Activated T-helper 9 cell treated with anti-CD3 and anti-CD28 coated beads, Interleukin-2, amount 50 U/mL, for 16 hours (primary cell): Measurements from ENCODE around the gene SHB.
A peak's percentile ranks its signal among the peaks of the same experiment; 100 is the strongest.

ENCODE experiments used
- DNase-seq: peaks from one replicate; pipeline ENCODE4 v3.0.0-alpha.2; 2020; ENCODE audit warnings: low read depth

SHB gene

GRCh38 chr9:38068701-38069628 lies at the start of gene SHB:
SHB (minus strand) TSS chr9:38069227; CDS start chr9:38068645, 582 bp downstream.
- DNase-seq = peak; percentile 76

- no peak for DNase-seq
Observed at GRCh38 chr9:38117651-38118050, 48.6 kb upstream of the SHB start.

DNA sequence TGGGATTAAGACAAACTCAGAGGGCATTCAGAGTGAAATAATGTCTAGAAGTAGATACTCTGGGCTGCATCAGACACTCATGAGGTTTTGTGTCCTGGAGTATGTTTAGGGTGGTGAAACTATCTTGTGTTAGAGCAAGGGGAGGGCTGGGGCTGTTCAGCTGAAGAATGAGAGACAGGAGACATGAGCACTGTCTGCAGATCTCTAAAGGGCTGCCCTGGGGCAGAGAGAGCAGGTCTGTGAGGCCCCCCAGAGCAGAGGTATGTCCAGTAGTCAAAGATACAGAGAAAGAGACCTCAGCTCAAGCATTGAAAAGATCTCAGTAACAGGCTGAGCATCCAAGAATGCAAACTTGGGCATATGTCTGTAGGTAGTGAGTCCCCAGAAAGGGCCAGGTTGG lies 45.9 kb upstream of the SHB start:
- DNase-seq = no peak

- DNase-seq = no peak
Observed at GRCh38 chr9:38112456-38112855, 43.4 kb upstream of the SHB start.

GRCh38 chr9:38112049-38112448 lies 43.0 kb upstream of the SHB start:
- no peak for DNase-seq

DNA sequence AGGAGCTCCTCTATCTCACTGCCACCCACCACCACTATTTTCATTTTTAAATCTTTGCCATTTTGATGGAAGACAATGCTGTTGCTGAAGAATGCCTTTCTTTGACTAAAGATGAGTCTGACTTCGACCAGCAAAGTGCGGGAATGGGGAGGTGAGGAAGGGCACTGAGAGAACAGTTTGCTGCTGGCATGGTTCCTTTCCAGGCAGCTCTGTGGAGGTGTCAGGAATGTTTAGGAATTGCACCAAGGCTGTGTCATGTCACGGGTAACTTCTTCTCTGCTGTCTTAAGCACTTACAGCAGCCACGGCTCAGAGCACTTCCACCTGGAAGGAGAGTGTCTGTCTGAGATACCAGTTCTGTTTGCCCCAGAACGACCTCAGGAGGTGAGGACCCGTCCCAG lies 41.4 kb upstream of the SHB start:
- no peak for DNase-seq

DNA sequence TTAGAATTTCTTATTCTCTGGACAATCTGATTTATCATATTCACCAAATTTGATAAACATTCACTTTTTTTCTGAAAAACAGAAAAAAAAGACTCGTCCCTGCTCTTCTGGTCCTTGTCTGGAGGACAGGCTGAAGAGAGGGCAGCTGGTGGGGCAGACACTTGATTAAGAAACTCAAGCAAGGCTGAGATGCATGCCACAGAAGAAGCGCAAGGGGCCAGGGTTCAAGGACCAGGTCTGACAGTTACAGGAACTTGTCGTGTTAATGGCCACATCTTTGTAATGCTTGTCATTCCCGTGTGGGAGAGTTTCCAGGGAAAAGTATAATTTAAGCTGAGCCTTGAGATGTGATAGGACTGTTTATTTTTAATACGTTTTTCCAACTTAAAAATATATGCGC lies 40.6 kb upstream of the SHB start:
- DNase-seq = no peak

- DNase-seq = no peak
Observed at GRCh38 chr9:38108326-38108725, 39.3 kb upstream of the SHB start.

DNA sequence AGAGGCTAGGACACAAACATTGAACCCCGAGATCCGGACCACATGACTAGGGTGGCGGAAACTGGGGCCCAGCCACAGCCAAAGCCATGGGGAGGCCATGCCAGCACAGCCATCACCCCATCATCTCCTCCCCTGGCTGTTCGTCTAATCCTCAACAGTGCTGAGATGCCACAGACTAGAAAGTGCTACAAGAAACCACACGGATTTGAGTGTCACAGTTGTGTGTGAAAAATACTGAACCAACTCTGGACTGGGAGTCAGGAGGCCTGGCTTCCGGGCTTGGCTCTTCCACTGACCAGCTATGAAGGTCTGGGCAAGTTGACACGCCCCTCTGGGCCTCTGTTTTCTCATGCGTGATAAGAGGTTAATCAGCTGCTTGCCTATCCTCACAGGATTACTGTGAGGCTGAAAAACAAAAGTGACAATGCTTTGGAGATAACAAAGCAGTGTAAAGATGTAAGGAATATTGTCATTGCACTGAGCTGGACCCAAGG lies 38.8 kb upstream of the SHB start:
- DNase-seq = no peak

DNA sequence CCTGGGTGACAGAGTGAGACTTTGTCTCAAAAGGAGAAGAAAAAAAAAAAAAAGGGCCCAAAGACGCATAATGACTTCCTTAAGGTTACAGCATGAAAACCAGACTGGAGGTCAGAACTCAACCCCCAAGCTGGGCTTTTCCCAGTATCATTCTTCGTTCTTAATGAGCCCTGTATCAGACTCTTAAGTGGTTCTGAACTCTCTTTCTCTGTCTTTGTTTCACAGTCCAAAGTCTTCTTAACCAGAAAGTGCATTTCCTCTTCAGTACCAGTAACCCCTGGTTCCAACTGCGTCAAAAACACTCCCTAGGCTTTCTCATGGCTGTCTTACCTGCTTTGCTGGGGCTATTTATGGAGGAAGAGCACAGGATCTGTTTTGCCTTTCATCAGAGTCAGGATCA lies 38.4 kb upstream of the SHB start:
- no peak for DNase-seq

- no peak for DNase-seq
Observed at GRCh38 chr9:38106488-38106887, 37.5 kb upstream of the SHB start.

DNA sequence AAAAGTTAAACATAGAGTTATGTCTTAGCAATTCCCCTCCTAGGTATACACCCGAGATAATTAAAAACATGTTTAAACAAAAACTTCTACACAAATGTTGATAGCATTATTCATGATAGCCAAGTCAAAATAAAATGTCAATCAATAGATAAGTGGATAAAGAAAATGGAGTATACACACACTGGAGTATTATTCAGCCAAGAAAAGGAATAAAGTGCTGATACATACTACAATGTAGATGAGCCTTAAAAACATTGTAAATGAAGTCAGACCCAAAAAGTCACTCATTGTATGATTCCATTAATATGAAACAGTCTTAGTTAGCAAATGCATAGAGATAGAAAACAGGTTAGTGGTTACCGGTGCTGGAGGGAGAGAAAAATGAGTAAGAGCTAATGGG lies 34.3 kb upstream of the SHB start:
- DNase-seq = no peak

- no peak for DNase-seq
Observed at GRCh38 chr9:38101423-38101822, 32.4 kb upstream of the SHB start.

DNA sequence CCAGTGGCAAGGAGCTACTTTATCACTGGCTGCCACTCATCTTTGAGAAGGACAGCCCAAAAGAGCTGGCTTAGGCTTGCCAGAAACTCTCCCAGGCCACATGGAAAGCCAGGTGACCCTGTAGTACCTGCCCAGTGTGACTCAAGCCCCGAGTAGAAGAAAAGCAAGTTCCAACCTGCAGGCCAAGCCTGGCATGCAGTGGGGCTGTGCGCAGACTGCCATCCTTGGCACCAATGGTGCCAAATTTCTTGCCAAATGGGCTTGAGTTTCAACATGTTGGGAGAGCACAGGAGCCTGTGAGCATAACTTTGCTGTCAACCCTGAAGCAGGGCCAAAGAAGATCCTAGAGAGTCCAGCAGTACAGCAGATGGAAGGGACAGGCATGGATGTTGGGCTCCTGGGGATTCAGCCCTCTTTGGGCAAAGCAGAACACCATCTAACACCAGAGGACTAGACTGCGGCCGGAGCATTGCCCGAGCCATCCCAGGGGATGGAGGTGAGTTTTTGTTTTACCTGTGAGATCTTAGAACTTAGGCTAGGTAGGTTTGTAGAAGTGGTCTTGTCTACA lies 27.3 kb upstream of the SHB start:
- no peak for DNase-seq

DNA sequence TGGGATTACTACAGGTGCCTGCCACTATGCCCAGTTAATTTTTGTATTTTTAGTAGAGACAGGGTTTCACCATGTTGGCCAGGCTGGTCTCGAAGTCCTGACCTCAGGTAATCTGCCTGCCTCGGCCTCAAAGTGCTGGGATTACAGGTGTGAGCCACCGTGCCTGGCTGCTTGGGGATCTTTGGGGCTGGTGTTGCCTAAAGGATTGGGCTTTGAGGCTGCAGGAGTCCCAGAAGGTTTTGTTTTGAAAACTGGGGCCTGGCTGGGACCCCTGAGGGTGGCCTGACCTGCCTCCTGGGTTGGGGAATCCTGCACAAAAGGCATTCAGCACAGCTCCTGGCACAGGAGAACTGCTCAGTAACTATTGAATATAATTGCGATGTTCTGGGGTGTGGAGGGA lies 25.1 kb upstream of the SHB start:
- no peak for DNase-seq

GRCh38 chr9:38092656-38093055 lies 23.6 kb upstream of the SHB start:
- no peak for DNase-seq

DNA sequence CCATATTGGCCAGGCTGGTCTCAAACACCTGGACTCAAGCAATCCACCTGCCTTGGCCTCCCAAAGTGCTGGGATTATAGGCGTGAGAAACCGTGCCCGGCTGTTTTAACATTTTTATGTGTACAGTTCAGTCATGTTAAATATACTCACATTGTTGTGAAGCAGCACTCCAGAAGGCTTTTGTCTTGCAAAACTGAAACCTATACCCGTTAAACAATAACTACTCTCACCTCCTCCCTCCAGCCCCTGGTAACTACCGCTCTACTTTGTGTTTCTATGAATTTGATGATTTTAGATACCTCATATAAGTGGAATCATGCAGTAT lies 23.1 kb upstream of the SHB start:
- DNase-seq = no peak

- no peak for DNase-seq
Observed at GRCh38 chr9:38091310-38092199, 22.5 kb upstream of the SHB start.

DNA sequence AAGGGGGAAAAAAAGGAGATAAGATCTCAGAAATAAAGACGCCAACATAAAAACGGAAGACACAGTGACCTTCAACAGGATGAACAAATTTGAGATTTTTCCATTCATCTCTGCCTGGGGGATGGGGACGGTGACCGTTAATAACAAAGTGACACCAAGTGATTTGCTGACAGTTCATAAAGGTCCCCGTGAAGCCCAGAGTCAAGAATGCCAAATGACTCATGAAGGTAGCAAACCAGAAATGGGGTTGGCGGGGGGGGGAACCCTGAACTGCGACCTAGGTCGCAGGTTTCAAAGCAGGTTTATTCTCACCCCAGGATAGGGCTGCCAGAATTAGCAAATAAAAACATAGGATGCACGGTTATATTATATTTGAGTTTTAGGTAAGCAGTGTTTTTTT lies 21.1 kb upstream of the SHB start:
- no peak for DNase-seq

- DNase-seq = no peak
Observed at GRCh38 chr9:38089387-38090165, 20.5 kb upstream of the SHB start.

DNA sequence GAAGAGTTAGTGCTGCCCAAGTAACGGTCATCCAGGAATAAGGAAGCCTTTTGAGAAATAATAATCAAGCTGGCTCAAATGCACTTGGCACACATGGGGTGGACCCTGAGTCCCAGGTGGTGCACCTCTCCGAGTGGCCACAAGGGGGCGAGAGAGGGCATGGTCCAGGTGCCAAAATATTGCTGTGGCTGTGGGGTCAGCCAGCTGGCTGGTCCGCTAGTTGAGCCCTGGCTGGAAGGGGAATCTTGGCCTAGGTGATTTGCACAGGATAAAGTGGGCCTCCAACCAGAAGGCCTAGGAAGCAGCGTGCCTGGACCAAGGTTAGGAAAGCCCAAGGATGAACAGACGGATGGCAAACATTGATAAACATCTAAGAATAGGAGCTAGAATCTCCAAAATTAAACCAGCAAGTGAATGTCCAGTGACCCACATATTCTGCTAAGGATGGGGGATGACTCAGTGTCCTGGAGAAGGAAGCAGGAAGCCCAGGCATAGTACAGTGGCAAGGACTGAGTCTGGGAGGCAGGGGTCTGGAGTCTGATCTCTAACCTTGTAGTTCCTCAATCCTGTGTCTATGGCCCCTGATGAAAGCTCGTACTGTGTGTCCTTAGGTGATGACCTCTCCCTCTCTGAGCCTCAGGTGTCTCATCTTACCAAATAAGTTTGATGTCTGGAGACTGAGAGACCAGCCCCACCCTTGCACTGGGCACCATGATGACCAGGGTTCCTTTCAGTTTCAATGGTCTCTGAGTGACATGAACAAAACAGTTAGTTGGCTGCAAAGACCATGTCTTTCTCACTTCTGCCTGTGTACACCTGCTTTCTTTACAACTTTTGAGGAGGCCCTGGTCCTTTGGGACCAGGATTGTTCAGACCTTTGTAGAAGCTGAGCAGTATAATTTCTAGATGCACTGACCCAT lies 19.2 kb upstream of the SHB start:
- DNase-seq = peak; percentile 49
